A549 (cell line): Measurements from ENCODE around the gene PCED1A.

ENCODE experiments used
- CHD2 ChIP-seq: fragments of 150-350 bp; IDR thresholded peaks from 2 replicates; pipeline ENCODE4 v1.6.1; 2014; ENCODE audit warnings: low read length; ENCODE audit not compliant: partially characterized antibody
- POLR2A ChIP-seq: IDR thresholded peaks from 2 replicates; pipeline ENCODE4 v1.6.1; 2012; ENCODE audit warnings: mild to moderate bottlenecking, low read length
- RARB ChIP-seq: fragments of 250-450 bp; sonication (Bioruptor Pico); IDR thresholded peaks from 2 replicates; pipeline ENCODE4 v1.8.0; 2021; ENCODE audit warnings: mild to moderate bottlenecking, moderate library complexity
- RCOR1 ChIP-seq: fragments of 150-350 bp; IDR thresholded peaks from 2 replicates; pipeline ENCODE4 v1.6.1; 2014; ENCODE audit warnings: antibody characterized with exemption, low read length, low read depth
- REST ChIP-seq: fragments of 200-600 bp; sonication (generic); IDR thresholded peaks from 2 replicates; pipeline ENCODE4 v1.6.1; 2016; ENCODE audit warnings: antibody characterized with exemption, mild to moderate bottlenecking, moderate library complexity

DNA sequence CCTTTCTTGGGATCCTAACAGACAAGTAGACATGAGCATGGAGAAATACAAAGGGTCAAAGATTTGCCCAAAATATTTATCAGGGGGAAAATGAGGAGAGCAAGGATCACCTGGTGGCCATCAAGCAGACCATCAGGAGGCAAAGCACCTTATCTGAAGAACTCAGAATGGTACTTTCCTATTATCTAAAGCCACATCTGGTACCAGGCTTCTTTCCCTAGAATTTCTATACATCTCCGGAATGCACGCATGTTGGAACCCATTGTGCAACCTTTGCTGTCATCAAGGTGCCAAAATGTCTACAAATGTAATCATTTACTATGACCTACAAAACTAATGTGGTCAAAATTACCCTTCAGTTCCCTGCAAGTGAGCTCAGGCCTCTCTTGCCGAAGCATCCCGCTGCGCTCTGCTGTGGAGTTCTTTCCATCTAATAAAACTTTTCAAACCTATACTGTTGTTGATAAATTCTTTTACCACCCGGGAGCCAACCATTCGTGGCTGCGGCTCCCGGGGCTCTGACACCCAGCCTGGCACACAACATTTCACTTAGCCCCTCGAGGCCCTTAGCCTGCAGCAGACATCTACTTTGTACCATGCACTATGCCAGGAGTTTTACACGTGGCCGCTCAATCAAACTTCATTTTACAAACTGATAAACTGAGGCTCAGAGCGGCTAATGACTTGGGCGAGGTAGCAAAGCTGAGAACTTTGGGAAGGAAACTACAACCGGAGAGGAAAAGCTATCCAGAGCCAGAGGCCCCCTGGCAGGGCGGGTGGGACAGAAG lies 36.2 kb downstream of the PCED1A start:
- no peak for TF ChIP-seq CHD2
- no peak for TF ChIP-seq RCOR1
- TF ChIP-seq REST: no peak
- TF ChIP-seq POLR2A: no peak
- TF ChIP-seq RARB (CRISPR knock-in tag): no peak
